Left colon (tissue), 2 donors: Measurements from ENCODE around the gene CLPSL1. TPM values are rescaled to one million over a fixed set of nuclear protein-coding genes. Genes with fewer than 3 reads are reported as not detected.
A peak's percentile ranks its signal among the peaks of the same experiment; 100 is the strongest.

Experiments
- ATAC-seq: fragments of 200-7000 bp; cut with Tn5 transposase; one replicate; pipeline ENCODE4 v1.9.1; 2020; ENCODE audit warnings: mild to moderate bottlenecking, moderate library complexity
- DNase-seq, 2 donors: peaks; one replicate each; pipeline ENCODE4 v3.0.0-alpha.2; 2020
- intact Hi-C, 2 donors: fragments of 100-400 bp; cut with DNase I in 1 of 2; cut with micrococcal nuclease in 1 of 2; formaldehyde crosslinking; loops; one replicate each; pipeline versions ENCODE4 v1.11.2 to v1.14.0; 2022; cut with DNase I, micrococcal nuclease
- total RNA-seq, 2 donors: library from RNA; stranded (reverse); fragmentation: NEBNext Ultra II Directional; extraction: Animal tissue kit (Norgen Biotek cat#: 25700); gene quantifications; one replicate each; pipeline ENCODE4 v1.2.1, GENCODE V29; 2021
- donor health status: DM: no; HTN: no; CAD: no.
- donor health status: DM: yes; HTN: yes; CAD: no.

Gene CLPSL1
- total RNA-seq, 2 donors from 2014 or later, result not detected

DNA sequence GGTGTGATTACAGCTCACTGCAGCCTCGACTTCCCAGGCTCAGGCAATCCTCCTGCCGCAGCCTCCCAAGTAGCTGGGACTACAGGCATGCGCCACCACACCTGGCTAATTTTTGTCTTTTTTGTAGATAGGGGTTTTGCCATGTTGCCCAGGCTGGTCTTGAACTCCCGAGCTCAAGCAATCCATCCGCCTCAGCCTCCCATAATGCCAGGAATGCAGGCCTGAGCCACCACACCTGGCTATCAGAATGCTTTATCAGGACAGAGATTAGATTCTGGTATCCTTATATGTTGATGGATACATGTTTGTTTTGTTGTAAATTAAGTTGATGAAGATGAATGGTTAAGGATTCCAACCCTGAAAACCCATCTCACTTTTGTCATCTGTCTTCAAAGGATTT lies 48.5 kb downstream of the CLPSL1 start:
- intact Hi-C loops, result no loop called here
- no peak for ATAC-seq
- DNase-seq, result no peak

DNA sequence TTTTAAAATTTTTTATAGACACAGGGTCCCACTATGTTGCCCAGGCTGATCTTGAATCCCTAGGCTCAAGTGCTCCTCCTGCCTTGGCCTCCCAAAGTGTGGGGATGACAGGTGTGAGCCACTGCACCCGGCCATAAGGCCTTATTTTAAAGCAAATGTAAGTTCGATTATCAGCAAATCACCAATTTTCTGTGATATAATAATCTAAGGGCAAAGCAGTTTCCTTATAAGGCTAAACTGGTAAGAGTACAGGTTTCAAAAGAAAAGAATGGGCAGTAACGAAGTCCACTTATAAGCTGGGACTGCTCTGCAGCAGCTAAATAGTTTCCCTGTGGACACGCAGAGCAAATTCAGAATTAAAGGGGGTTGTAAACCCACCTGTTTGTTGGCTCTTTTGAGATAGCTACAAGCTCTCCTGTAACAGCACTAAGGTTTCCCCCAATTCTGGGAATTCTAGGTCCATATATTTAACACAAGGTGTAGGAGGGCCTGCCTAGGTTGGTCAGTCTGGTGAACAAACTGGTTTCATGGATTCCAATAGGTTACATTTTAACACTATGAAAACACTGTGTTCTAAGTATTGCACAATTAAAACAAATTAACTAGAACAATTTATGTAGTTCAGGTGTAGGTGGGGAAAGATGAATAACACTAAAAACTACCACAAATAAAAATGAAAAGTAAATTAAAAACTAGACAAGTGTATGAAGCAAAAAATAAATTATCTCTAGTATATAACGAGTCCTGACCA lies 50.6 kb downstream of the CLPSL1 start:
- ATAC-seq (peak; percentile 73), DNase-seq (no peak)
- intact Hi-C loops, result no loop called here

DNA sequence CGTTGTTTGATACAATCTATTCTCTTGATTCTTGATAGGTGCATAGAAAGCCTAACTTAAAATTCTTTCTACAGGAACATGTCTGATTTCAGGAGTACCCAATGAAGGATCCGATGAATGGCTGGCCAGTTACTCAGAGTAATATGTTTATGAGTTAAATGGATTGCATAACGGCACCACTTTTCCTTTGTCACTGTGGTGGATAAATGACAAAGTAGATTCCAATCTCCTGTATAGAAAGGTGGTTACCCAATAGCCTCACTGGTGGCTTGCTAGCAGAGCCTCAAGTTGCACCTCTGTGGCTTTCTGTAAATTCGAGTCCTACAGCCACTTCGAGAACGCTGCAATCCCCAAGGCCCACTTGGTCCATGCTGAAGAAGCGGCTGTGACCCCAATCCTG lies 52.7 kb downstream of the CLPSL1 start:
- DNase-seq (no peak), ATAC-seq (no peak)
- intact Hi-C loops, result no loop called here

Other genes with a start within 250 kb of the CLPSL1 start
- 100 to 1,000 TPM in 1 of 2 donors, 10 to 100 TPM in 1; 40.3 to 252 TPM for gene FKBP5, start 92.1 kb upstream of the CLPSL1 start, total RNA-seq
- under 1 TPM in 1 of 2 donors, not detected in 1; 0.46 TPM for gene ARMC12, start 44.0 kb upstream of the CLPSL1 start, total RNA-seq
- gene CLPSL2, start 4.4 kb upstream of the CLPSL1 start, total RNA-seq, result not detected
- 1 to 10 TPM in 1 of 2 donors, not detected in 1; 1.3 TPM for gene CLPS, start 16.3 kb downstream of the CLPSL1 start, total RNA-seq
- not detected for gene LHFPL5, start 24.3 kb downstream of the CLPSL1 start, total RNA-seq
- gene SRPK1, start 140.1 kb downstream of the CLPSL1 start, total RNA-seq, result 10 to 100 TPM; 81.3 to 95.1 TPM
- under 1 TPM; 0.18 to 0.50 TPM for gene SLC26A8, start 243.6 kb downstream of the CLPSL1 start, total RNA-seq
- 10 to 100 TPM; 60.0 to 69.8 TPM for gene MAPK14, start 246.8 kb downstream of the CLPSL1 start, total RNA-seq